H9 (cell line): ENCODE data around the gene TMEM38A. TPM values are rescaled to one million over a fixed set of nuclear protein-coding genes. Genes with fewer than 3 reads are reported as not detected.

Experiments
- DNase-seq: peaks from one replicate; pipeline ENCODE4 v3.0.0-alpha.2; 2017
- H2AFZ ChIP-seq: one replicate; pipeline ENCODE4 v1.6.1; 2013; ENCODE audit warnings: mild to moderate bottlenecking, low read length, control low read depth, moderate library complexity
- H2AK5ac ChIP-seq: 2 replicates; pipeline ENCODE4 v1.6.1; 2013; ENCODE audit warnings: low read length, control low read depth, mixed read lengths; ENCODE audit not compliant: insufficient read length
- H2BK120ac ChIP-seq: one replicate; pipeline ENCODE4 v1.6.1; 2013; ENCODE audit warnings: low read depth, mild to moderate bottlenecking, low read length, control low read depth, inconsistent platforms; ENCODE audit not compliant: poor library complexity, severe bottlenecking
- H2BK12ac ChIP-seq: 2 replicates; pipeline ENCODE4 v1.6.1; 2013; ENCODE audit warnings: low read length, control low read depth, mixed read lengths, low read depth; ENCODE audit not compliant: insufficient read length
- H2BK15ac ChIP-seq: 2 replicates; pipeline ENCODE4 v1.6.1; 2013; ENCODE audit warnings: low read depth, low read length, control low read depth
- H2BK20ac ChIP-seq: one replicate; pipeline ENCODE4 v1.6.1; 2013; ENCODE audit warnings: low read depth, mild to moderate bottlenecking, low read length, control low read depth, inconsistent platforms; ENCODE audit not compliant: poor library complexity, severe bottlenecking
- H2BK5ac ChIP-seq: 2 replicates; pipeline ENCODE4 v1.6.1; 2013; ENCODE audit warnings: low read length, control low read depth, mixed read lengths; ENCODE audit not compliant: insufficient read length
- H3K14ac ChIP-seq: 2 replicates; pipeline ENCODE4 v1.6.1; 2013; ENCODE audit warnings: low read length, control low read depth; ENCODE audit not compliant: insufficient read depth
- H3K18ac ChIP-seq: 2 replicates; pipeline ENCODE4 v1.6.1; 2013; ENCODE audit warnings: low read depth, mild to moderate bottlenecking, mixed read lengths, low read length, control low read depth; ENCODE audit not compliant: insufficient read length
- H3K23ac ChIP-seq: 2 replicates; pipeline ENCODE4 v1.6.1; 2013; ENCODE audit warnings: low read length, control low read depth, mixed read lengths, low read depth; ENCODE audit not compliant: insufficient read length
- H3K23me2 ChIP-seq: 2 replicates; pipeline ENCODE4 v1.6.1; 2013; ENCODE audit warnings: low read depth, mild to moderate bottlenecking, mixed read lengths, low read length, control low read depth; ENCODE audit not compliant: insufficient read length, poor library complexity, severe bottlenecking
- H3K27ac ChIP-seq: 2 replicates; pipeline ENCODE4 v1.5.1; 2013; ENCODE audit warnings: low read length, control low read depth, mixed read lengths, low read depth; ENCODE audit not compliant: insufficient read length
- H3K27me3 ChIP-seq: 2 replicates; pipeline ENCODE4 v1.6.1; 2013; ENCODE audit warnings: low read length, control low read depth, inconsistent platforms; ENCODE audit not compliant: insufficient read depth
- H3K4ac ChIP-seq: 2 replicates; pipeline ENCODE4 v1.6.1; 2013; ENCODE audit warnings: low read depth, mild to moderate bottlenecking, control low read depth, inconsistent platforms, low read length, moderate library complexity
- H3K4me1 ChIP-seq: 2 replicates; pipeline ENCODE4 v1.6.1; 2013; ENCODE audit warnings: low read length, control low read depth, inconsistent platforms; ENCODE audit not compliant: insufficient read depth
- H3K4me2 ChIP-seq: 2 replicates; pipeline ENCODE4 v1.6.1; 2013; ENCODE audit warnings: low read length, control low read depth, mixed read lengths; ENCODE audit not compliant: insufficient read length, insufficient read depth
- H3K56ac ChIP-seq: 2 replicates; pipeline ENCODE4 v1.6.1; 2013; ENCODE audit warnings: low read depth, mild to moderate bottlenecking, mixed read lengths, low read length, control low read depth; ENCODE audit not compliant: insufficient read length
- H3K79me1 ChIP-seq: 2 replicates; pipeline ENCODE4 v1.6.1; 2013; ENCODE audit warnings: low read depth, mild to moderate bottlenecking, moderate library complexity, low read length, control low read depth, inconsistent platforms; ENCODE audit not compliant: insufficient read depth, poor library complexity, severe bottlenecking
- H3K79me2 ChIP-seq: 2 replicates; pipeline ENCODE4 v1.6.1; 2013; ENCODE audit warnings: low read length, control low read depth, inconsistent platforms; ENCODE audit not compliant: insufficient read depth
- H3K9ac ChIP-seq: 2 replicates; pipeline ENCODE4 v1.6.1; 2013; ENCODE audit warnings: low read length, control low read depth, mixed read lengths; ENCODE audit not compliant: insufficient read length; ENCODE audit errors: extremely low read depth
- H3K9me3 ChIP-seq: one replicate; pipeline ENCODE4 v1.6.1; 2013; ENCODE audit warnings: low read depth, low read length, inconsistent platforms; ENCODE audit not compliant: control insufficient read depth
- H3T11ph ChIP-seq: one replicate; pipeline ENCODE4 v1.6.1; 2013; ENCODE audit warnings: mild to moderate bottlenecking, low read length, control low read depth, inconsistent platforms
- H4K20me1 ChIP-seq: one replicate; pipeline ENCODE4 v1.6.1; 2013; ENCODE audit not compliant: control insufficient read depth, insufficient read length, insufficient read depth
- H4K5ac ChIP-seq: 2 replicates; pipeline ENCODE4 v1.6.1; 2013; ENCODE audit warnings: low read depth, mild to moderate bottlenecking, mixed read lengths, low read length, control low read depth; ENCODE audit not compliant: insufficient read length
- H4K8ac ChIP-seq: replicated peaks from 2 replicates; pipeline ENCODE4 v1.6.1; 2013; ENCODE audit warnings: low read length, control low read depth, mixed read lengths, low read depth; ENCODE audit not compliant: insufficient read length
- H4K91ac ChIP-seq: 2 replicates; pipeline ENCODE4 v1.6.1; 2013; ENCODE audit warnings: low read depth, mild to moderate bottlenecking, moderate library complexity, mixed read lengths, low read length, control low read depth; ENCODE audit not compliant: insufficient read length
- H3K27ac Mint-ChIP-seq, 3 experiments: 2 replicates in 2 of 3; 3 replicates in 1 of 3; pipeline ENCODE4 v1.8.0; 2020 to 2021; ENCODE audit warnings: mixed read lengths in 3 of 3, mild to moderate bottlenecking in 1 of 3, moderate library complexity in 1 of 3
- H3K27me3 Mint-ChIP-seq: 2 replicates; pipeline ENCODE4 v1.8.0; 2021; ENCODE audit warnings: low read depth, mild to moderate bottlenecking, moderate library complexity, mixed read lengths
- H3K36me3 Mint-ChIP-seq, 3 experiments: 2 replicates in 2 of 3; 3 replicates in 1 of 3; pipeline ENCODE4 v1.8.0; 2020 to 2021; ENCODE audit warnings: low read depth in 3 of 3, mixed read lengths in 3 of 3; ENCODE audit not compliant: insufficient read depth in 1 of 3
- H3K4me1 Mint-ChIP-seq, 2 experiments: 2 replicates each; pipeline ENCODE4 v1.8.0; 2020; ENCODE audit warnings: mixed read lengths in 2 of 2
- H3K4me3 Mint-ChIP-seq, 2 experiments: 2 replicates in 1 of 2; 3 replicates in 1 of 2; pipeline ENCODE4 v1.8.0; 2020 to 2021; ENCODE audit warnings: mild to moderate bottlenecking in 2 of 2, mixed read lengths in 2 of 2, moderate library complexity in 1 of 2
- H3K9me3 Mint-ChIP-seq, 2 experiments: 2 replicates in 1 of 2; 3 replicates in 1 of 2; pipeline ENCODE4 v1.8.0; 2020; ENCODE audit warnings: mild to moderate bottlenecking in 2 of 2, mixed read lengths in 2 of 2, moderate library complexity in 1 of 2
- CTCF ChIP-seq: fragments of 200-600 bp; sonication (generic); conservative IDR thresholded peaks from 3 replicates; pipeline ENCODE4 v1.8.0; 2021; ENCODE audit warnings: antibody characterized with exemption, mild to moderate bottlenecking
- WGBS: extraction: QIAGEN DNeasy Blood & Tissue Kit; methylation state at CpG from one replicate; pipeline ENCODE4 v1.1.7; 2013; ENCODE audit warnings: missing lambda C conversion rate, low lambda C conversion rate, mixed read lengths; ENCODE audit not compliant: insufficient read length; ENCODE audit errors: extremely low coverage; 5-methylcytosine and 5-hydroxymethylcytosine counted together
- total RNA-seq: library from RNA; stranded (reverse); gene quantifications from 2 replicates; pipeline ENCODE4 v1.2.1, GENCODE V29; 2021

Gene TMEM38A
- total RNA-seq, 1 experiment from 2014 or later = 7.4 TPM

- H3K4ac ChIP-seq = no peak overlapping the region
- no peak overlapping the region for H2BK20ac ChIP-seq
- H3K23me2 ChIP-seq = no peaks in the 10 kb centered on the region
- no peak overlapping the region for H2BK120ac ChIP-seq
- no peaks in the 10 kb centered on the region for H3K9me3 Mint-ChIP-seq
- no peaks in the 10 kb centered on the region for H4K20me1 ChIP-seq
- H3K9me3 ChIP-seq = no peaks in the 10 kb centered on the region
- WGBS = no CpG with 5 or more reads among the region's 3 CpGs
- no peak overlapping the region for H3K56ac ChIP-seq
- peaks cover 3% of the 10 kb centered on the region; the same call in 1 of the 2 replicates for H3K4me1 ChIP-seq
- no peak overlapping the region for H4K8ac ChIP-seq
- H3K4me1 Mint-ChIP-seq = peaks cover 26 to 41% of the 10 kb centered on the region in 2 experiments
- no peak overlapping the region for H3K23ac ChIP-seq
- H3K27ac Mint-ChIP-seq = no peak overlapping the region
- H4K5ac ChIP-seq = no peak overlapping the region
- H2BK5ac ChIP-seq = no peak overlapping the region
- no peak overlapping the region for H3T11ph ChIP-seq
- H3K36me3 Mint-ChIP-seq = peaks cover 0 to 16% (median 5%) of the 10 kb centered on the region in 3 experiments; a peak in 4 of 7 replicates
- H3K27ac ChIP-seq = no peak overlapping the region
- no peak overlapping the region for H3K14ac ChIP-seq
- H3K27me3 ChIP-seq = no peaks in the 10 kb centered on the region
- H3K4me3 Mint-ChIP-seq = no peak overlapping the region
- peaks cover 18% of the 10 kb centered on the region for H3K79me1 ChIP-seq
- no peak overlapping the region for H2AK5ac ChIP-seq
- TF ChIP-seq CTCF = no peak
- no peak overlapping the region for H3K9ac ChIP-seq
- no peak for DNase-seq
- H2BK15ac ChIP-seq = no peak overlapping the region
- H3K79me2 ChIP-seq = peaks cover 72% of the 10 kb centered on the region; the same call in 1 of the 2 replicates
- H2AFZ ChIP-seq = no peak overlapping the region
- H3K18ac ChIP-seq = no peak overlapping the region
- H2BK12ac ChIP-seq = no peak overlapping the region
- no peak overlapping the region for H4K91ac ChIP-seq
- H3K27me3 Mint-ChIP-seq = no peaks in the 10 kb centered on the region
- H3K4me2 ChIP-seq = no peak overlapping the region
Measured at GRCh38 chr19:16620584-16620983, 40.4 kb upstream of the TMEM38A start.
